Adrenal gland (tissue), 5 donors: ENCODE data around the gene HPSE2.

Experiments
- CTCF ChIP-seq, 6 experiments: fragments of 450-650 bp in 4 of 6; fragments of 200-600 bp in 2 of 6; sonication (generic) in 1 of 6; IDR thresholded peaks; 1 replicate in 5 of 6; 2 replicates in 1 of 6; pipeline versions ENCODE4 v1.5.1 to v1.8.0; 2016 to 2021; ENCODE audit warnings: antibody characterized with exemption in 6 of 6, mild to moderate bottlenecking in 2 of 6, moderate library complexity in 1 of 6
- POLR2A ChIP-seq, 2 donors: fragments of 450-650 bp; IDR thresholded peaks; one replicate each; pipeline ENCODE4 v1.6.1; 2017; ENCODE audit warnings: antibody characterized with exemption in 2 of 2, mild to moderate bottlenecking in 2 of 2, moderate library complexity in 1 of 2
- donor health status: DM: no; HTN: no; CAD: no.

- no peak for TF ChIP-seq CTCF (IDR thresholded peaks at IDR 0.05)
- TF ChIP-seq POLR2A (IDR thresholded peaks at IDR 0.05): no peak
These were observed 568.6 kb downstream of the HPSE2 start for GRCh38 chr10:98667081-98667480.
